Gastrocnemius medialis (tissue), 4 donors: ENCODE results near the gene ZBTB20. TPM values are rescaled to one million over a fixed set of nuclear protein-coding genes. Genes with fewer than 3 reads are reported as not detected.

Source experiments
- ATAC-seq, 2 donors: fragments of 150-250 bp; one replicate each; pipeline ENCODE4 v1.9.1; 2016
- DNase-seq, 2 donors: peaks; one replicate each; pipeline ENCODE4 v3.0.0-alpha.2; 2019
- H3K27ac ChIP-seq, 4 donors: fragments of 200-600 bp; sonication (generic); 1 replicate in 1 of 4; 2 replicates in 3 of 4; pipeline ENCODE4 v1.5.1; 2016 to 2018; ENCODE audit warnings: mild to moderate bottlenecking in 2 of 4, moderate library complexity in 1 of 4
- H3K27me3 ChIP-seq, 3 donors: fragments of 200-600 bp; sonication (generic) in 2 of 3; 1 replicate in 1 of 3; 2 replicates in 2 of 3; pipeline versions ENCODE4 v1.5.1 to v1.6.0; 2016 to 2019; ENCODE audit warnings: mild to moderate bottlenecking in 1 of 3, moderate library complexity in 1 of 3
- H3K36me3 ChIP-seq, 2 donors: fragments of 200-600 bp; sonication (generic) in 1 of 2; one replicate each; pipeline ENCODE4 v1.5.1; 2017 to 2018
- H3K4me1 ChIP-seq, 2 donors: fragments of 200-600 bp; sonication (generic) in 1 of 2; one replicate each; pipeline ENCODE4 v1.5.1; 2016 to 2017; ENCODE audit warnings: mild to moderate bottlenecking in 2 of 2
- H3K4me3 ChIP-seq, 4 donors: fragments of 200-600 bp; sonication (generic) in 3 of 4; 1 replicate in 1 of 4; 2 replicates in 3 of 4; pipeline ENCODE4 v1.5.1; 2016 to 2019; ENCODE audit warnings: mild to moderate bottlenecking in 2 of 4
- H3K9me3 ChIP-seq, 3 donors: fragments of 200-600 bp; sonication (generic) in 2 of 3; 1 replicate in 1 of 3; 2 replicates in 2 of 3; pipeline ENCODE4 v1.5.1; 2016 to 2019
- CTCF ChIP-seq, 5 experiments: fragments of 450-650 bp in 3 of 5; fragments of 200-600 bp in 2 of 5; sonication (generic) in 2 of 5; IDR thresholded peaks in 4 of 5; conservative IDR thresholded peaks in 1 of 5; 1 replicate in 4 of 5; 2 replicates in 1 of 5; pipeline ENCODE4 v1.5.1; 2016 to 2019; ENCODE audit warnings: antibody characterized with exemption in 5 of 5, mild to moderate bottlenecking in 3 of 5, moderate library complexity in 3 of 5
- POLR2A ChIP-seq, 2 donors: fragments of 450-650 bp; IDR thresholded peaks; one replicate each; pipeline ENCODE4 v1.6.1; 2017; ENCODE audit warnings: antibody characterized with exemption in 2 of 2, mild to moderate bottlenecking in 2 of 2, moderate library complexity in 2 of 2
- in situ Hi-C, 4 donors: fragments of 200-750 bp; cut with MboI; loops; one replicate each; pipeline versions ENCODE4 v1.15.0 to v1.8.0; 2017; ENCODE audit warnings: low sequenced_read_pairs in 4 of 4
- intact Hi-C: fragments of 100-400 bp; cut with DNase I; formaldehyde crosslinking; loops from one replicate; pipeline ENCODE4 v1.15.1; 2023; ENCODE audit warnings: low total_unique reads
- total RNA-seq, 4 donors: library from RNA; depleted of rRNA; stranded (reverse); fragments of >200 nt; gene quantifications; one replicate each; pipeline versions ENCODE4 v1.1.0 to v1.2.3, GENCODE V29; 2016

ZBTB20 gene
- total RNA-seq, 4 donors from 2014 or later: 47.6 to 86.5 (median 69.0) TPM

DNA sequence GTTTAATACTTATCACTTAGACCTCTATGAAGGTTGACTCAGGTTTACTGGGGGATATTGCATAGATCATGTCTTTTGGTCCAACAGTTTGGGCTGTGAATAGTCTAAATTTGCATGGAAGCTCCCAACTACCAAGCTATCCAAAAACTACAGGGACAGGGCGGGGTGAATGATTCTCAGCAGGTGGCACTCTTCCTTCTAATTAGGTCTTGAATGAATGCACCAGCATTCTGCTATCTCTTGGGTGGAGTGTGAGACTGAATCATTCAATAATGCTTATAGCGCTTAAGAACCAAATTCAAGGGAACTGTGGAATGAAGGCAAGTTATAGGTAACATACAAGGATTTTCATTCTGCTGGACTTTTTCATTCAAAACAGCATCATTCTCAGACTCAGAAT is 507.0 kb downstream of the ZBTB20 start:
- no peak for ATAC-seq
- intact Hi-C loops: no loop called here
- TF ChIP-seq CTCF (IDR thresholded peaks at IDR 0.05 in 4 of 5, conservative IDR thresholded peaks at IDR 0.05 in 1 of 5) (no peak), POLR2A (IDR thresholded peaks at IDR 0.05) (no peak)

GRCh38 chr3:114639171-114639570 is 507.9 kb downstream of the ZBTB20 start:
- in situ Hi-C loops (no loop called here), intact Hi-C loops (no loop called here)
- Histone ChIP-seq H3K9me3 (no peaks in the 10 kb centered on the region), H3K36me3 (no peaks in the 10 kb centered on the region), H3K4me3 (no peak overlapping the region), H3K27me3 (no peaks in the 10 kb centered on the region), H3K4me1 (no peaks in the 10 kb centered on the region), H3K27ac (no peak overlapping the region)
- no peak for TF ChIP-seq POLR2A (IDR thresholded peaks at IDR 0.05)
- no peak for TF ChIP-seq CTCF (IDR thresholded peaks at IDR 0.05 in 4 of 5, conservative IDR thresholded peaks at IDR 0.05 in 1 of 5)
- DNase-seq: no peak
- no peak for ATAC-seq

More for the DNA sequence above, 507.0 kb downstream of the ZBTB20 start:
- Histone ChIP-seq H3K27ac (no peak overlapping the region), H3K4me3 (no peak overlapping the region), H3K9me3 (no peaks in the 10 kb centered on the region), H3K27me3 (no peaks in the 10 kb centered on the region), H3K4me1 (no peaks in the 10 kb centered on the region), H3K36me3 (no peaks in the 10 kb centered on the region)
- DNase-seq: no peak
- in situ Hi-C loops: no loop called here

DNA sequence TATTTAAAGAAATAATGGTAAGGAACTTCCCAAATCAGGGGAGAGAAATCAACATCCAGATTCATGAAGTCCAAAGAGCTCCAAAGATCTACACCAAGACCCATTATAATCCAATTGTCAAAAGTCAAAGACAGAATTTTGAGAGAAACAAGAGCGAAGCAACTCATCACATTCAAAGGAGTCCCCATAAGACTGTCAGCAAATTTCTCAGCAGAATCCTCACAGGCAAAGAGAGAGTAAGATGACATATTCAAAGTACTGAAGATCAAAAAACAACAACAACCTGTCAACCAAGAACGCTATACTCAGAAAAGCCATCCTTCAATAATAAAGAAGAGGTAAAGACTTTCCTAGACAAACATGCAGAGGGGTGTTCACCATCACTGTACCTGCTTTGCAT is 511.2 kb downstream of the ZBTB20 start:
- no peaks in the 10 kb centered on the region for H3K27me3 ChIP-seq
- H3K4me1 ChIP-seq: no peaks in the 10 kb centered on the region
- TF ChIP-seq POLR2A (IDR thresholded peaks at IDR 0.05) (no peak), CTCF (IDR thresholded peaks at IDR 0.05 in 4 of 5, conservative IDR thresholded peaks at IDR 0.05 in 1 of 5) (no peak)
- H3K36me3 ChIP-seq: no peaks in the 10 kb centered on the region
- DNase-seq: no peak
- no peak for ATAC-seq
- H3K4me3 ChIP-seq: no peak overlapping the region
- H3K27ac ChIP-seq: no peak overlapping the region
- H3K9me3 ChIP-seq: no peaks in the 10 kb centered on the region
- intact Hi-C loops: no loop called here
- in situ Hi-C loops: no loop called here

DNA sequence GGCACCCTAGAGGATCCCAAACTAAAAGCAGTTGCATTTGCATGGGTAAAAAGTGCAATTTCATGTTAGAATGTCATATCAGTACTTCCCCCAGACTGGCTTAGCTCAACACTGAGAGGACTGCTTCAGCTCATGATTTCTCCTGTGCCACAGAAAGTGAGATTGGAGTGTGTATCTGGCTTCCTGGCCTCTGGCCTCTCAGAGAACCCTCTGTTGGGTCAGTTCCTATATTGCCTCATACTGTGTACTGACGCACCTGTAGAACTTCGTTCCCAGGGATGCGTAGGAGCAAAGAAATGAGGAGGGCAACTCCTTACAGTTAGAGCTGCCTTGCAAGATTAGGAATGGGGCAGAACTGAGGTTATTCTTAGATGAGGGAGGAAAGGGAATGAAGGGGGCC is 512.5 kb downstream of the ZBTB20 start:
- Histone ChIP-seq H3K4me1 (peaks cover 2 to 8% of the 10 kb centered on the region in 2 donors), H3K4me3 (no peak overlapping the region), H3K9me3 (no peaks in the 10 kb centered on the region), H3K27ac (no peak overlapping the region), H3K27me3 (no peaks in the 10 kb centered on the region), H3K36me3 (no peaks in the 10 kb centered on the region)
- in situ Hi-C loops (no loop called here), intact Hi-C loops (loop anchor here (5.0 kb wide), 1 partner anchor 33 kb away; no protein-coding TSS in a partner anchor)
- TF ChIP-seq CTCF (IDR thresholded peaks at IDR 0.05 in 4 of 5, conservative IDR thresholded peaks at IDR 0.05 in 1 of 5) (no peak), POLR2A (IDR thresholded peaks at IDR 0.05) (no peak)
- no peak for ATAC-seq
- no peak for DNase-seq
